Breast epithelium (tissue), 3 donors: ENCODE results near the gene ZNF611.
"Not testable (repeated sequence)": the region's sequence is repeated elsewhere in the genome, so short reads cannot be mapped to it uniquely, and the experiment has no call there.

ENCODE experiments used
- POLR2A ChIP-seq: fragments of 450-650 bp; IDR thresholded peaks from one replicate; pipeline ENCODE4 v1.6.1; 2016; ENCODE audit warnings: antibody characterized with exemption, mild to moderate bottlenecking, moderate library complexity
- POLR2AphosphoS5 ChIP-seq, 3 donors: sonication (generic); formaldehyde crosslinking; IDR thresholded peaks; one replicate each; pipeline ENCODE4 v1.6.1; 2017; ENCODE audit warnings: antibody characterized with exemption in 3 of 3
- TF ChIP-seq, protein P1 (sequence below), 3 donors: fragments of 450-650 bp; IDR thresholded peaks; one replicate each; pipeline ENCODE4 v1.5.1; 2016 to 2017; ENCODE audit warnings: antibody characterized with exemption in 3 of 3, mild to moderate bottlenecking in 3 of 3, moderate library complexity in 3 of 3

DNA sequence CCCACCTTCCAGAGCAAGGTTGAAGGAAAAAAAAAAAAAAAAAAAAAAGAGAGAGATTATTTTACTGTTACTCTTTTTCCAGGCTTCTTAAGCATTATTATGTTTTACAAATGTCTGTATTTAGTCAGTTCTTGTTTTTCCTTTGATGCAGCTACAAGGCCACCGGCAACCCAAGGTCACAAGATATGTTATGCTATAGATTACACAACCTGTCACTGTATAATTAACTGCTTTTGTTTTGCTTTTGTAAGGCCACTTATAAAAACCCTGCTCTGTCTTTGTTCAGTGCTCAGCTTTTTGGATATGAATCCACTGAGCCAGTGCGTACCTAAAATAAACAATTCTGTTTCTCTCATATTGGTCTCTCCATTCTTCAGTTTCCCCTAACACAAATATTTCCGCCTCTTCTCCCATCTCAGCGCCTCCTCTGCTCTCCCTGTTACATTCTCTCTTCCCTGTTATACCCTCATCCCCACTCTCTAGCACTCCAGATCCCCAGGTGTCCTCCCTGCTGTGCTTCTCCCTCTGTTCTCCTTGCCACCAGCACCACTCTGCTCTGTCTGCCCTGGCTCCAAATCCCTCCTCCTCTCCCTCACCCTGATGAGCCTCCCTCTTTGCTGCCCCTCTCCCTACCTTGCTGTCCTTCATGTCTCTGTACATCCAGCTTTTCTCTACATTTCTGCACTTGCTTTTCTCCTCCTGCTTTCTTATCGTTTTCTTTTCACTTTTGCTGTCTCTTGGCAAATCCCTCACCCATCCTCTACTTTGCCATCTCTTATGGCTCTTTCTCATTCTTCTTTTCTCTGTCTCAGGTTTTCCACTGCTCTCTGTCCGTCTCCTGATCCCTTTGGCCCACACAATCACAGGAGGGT, 45.7 kb downstream of the ZNF611 start:
- not testable (repeated sequence) for TF ChIP-seq POLR2A; POLR2AphosphoS5 (IDR thresholded peaks at IDR 0.05)
- TF ChIP-seq, protein P1, sequence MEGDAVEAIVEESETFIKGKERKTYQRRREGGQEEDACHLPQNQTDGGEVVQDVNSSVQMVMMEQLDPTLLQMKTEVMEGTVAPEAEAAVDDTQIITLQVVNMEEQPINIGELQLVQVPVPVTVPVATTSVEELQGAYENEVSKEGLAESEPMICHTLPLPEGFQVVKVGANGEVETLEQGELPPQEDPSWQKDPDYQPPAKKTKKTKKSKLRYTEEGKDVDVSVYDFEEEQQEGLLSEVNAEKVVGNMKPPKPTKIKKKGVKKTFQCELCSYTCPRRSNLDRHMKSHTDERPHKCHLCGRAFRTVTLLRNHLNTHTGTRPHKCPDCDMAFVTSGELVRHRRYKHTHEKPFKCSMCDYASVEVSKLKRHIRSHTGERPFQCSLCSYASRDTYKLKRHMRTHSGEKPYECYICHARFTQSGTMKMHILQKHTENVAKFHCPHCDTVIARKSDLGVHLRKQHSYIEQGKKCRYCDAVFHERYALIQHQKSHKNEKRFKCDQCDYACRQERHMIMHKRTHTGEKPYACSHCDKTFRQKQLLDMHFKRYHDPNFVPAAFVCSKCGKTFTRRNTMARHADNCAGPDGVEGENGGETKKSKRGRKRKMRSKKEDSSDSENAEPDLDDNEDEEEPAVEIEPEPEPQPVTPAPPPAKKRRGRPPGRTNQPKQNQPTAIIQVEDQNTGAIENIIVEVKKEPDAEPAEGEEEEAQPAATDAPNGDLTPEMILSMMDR (IDR thresholded peaks at IDR 0.05) = not testable (repeated sequence)
